Adrenal gland (tissue), 12 donors: ENCODE measurements around the gene S100A4. TPM values are rescaled to one million over a fixed set of nuclear protein-coding genes. Genes with fewer than 3 reads are reported as not detected.

Source experiments
- DNase-seq, 7 donors: peaks; one replicate each; pipeline ENCODE4 v3.0.0-alpha.2; 2019 to 2020
- H3K27ac ChIP-seq, 5 donors: fragments of 200-600 bp; sonication (generic) in 4 of 5; 1 replicate in 3 of 5; 2 replicates in 2 of 5; pipeline versions ENCODE4 v1.5.1 to v1.8.0; 2016 to 2020; ENCODE audit warnings: mild to moderate bottlenecking in 1 of 5
- H3K27me3 ChIP-seq: fragments of 200-600 bp; 2 replicates; pipeline ENCODE4 v1.8.0; 2021
- H3K36me3 ChIP-seq, 2 donors: fragments of 200-600 bp; replicated peaks in 1 of 2; 1 replicate in 1 of 2; 2 replicates in 1 of 2; pipeline versions ENCODE4 v1.5.1 to v1.8.0; 2018 to 2022
- H3K4me1 ChIP-seq, 2 donors: fragments of 200-600 bp; replicated peaks in 1 of 2; 1 replicate in 1 of 2; 2 replicates in 1 of 2; pipeline versions ENCODE4 v1.5.1 to v1.8.0; 2018 to 2021
- H3K4me3 ChIP-seq, 4 donors: fragments of 200-600 bp; sonication (generic) in 3 of 4; one replicate each; pipeline ENCODE4 v1.5.1; 2016 to 2018
- H3K9me3 ChIP-seq, 3 donors: fragments of 200-600 bp; sonication (generic) in 1 of 3; replicated peaks in 1 of 3; 1 replicate in 2 of 3; 2 replicates in 1 of 3; pipeline versions ENCODE4 v1.5.1 to v1.8.0; 2016 to 2021
- POLR2A ChIP-seq, 2 donors: fragments of 450-650 bp; IDR thresholded peaks; one replicate each; pipeline ENCODE4 v1.6.1; 2017; ENCODE audit warnings: antibody characterized with exemption in 2 of 2, mild to moderate bottlenecking in 2 of 2, moderate library complexity in 1 of 2
- WGBS, 4 donors: extraction: QIAGEN DNeasy Blood & Tissue Kit in 2 of 4; methylation state at CpG; one replicate each; pipeline versions ENCODE4 v1.1.5 to v1.1.7; 2013 to 2017; 5-methylcytosine and 5-hydroxymethylcytosine counted together
- intact Hi-C, 2 donors: fragments of 100-400 bp; cut with DNase I; formaldehyde crosslinking; loops; one replicate each; pipeline versions ENCODE4 v1.14.1 to v1.15.0; 2022 to 2023
- polyA plus RNA-seq, 3 donors: library from polyadenylated mRNA; stranded (reverse); fragments of 200-250 nt in 2 of 3; fragments of 350-450 nt in 1 of 3; fragmentation: Illumina TruSeq in 1 of 3; extraction: RNeasy Lipid Tissue Mini Kit (QIAGEN cat#74804) in 1 of 3; gene quantifications; one replicate each; pipeline ENCODE4 v1.2.3, GENCODE V29; 2013 to 2014
- total RNA-seq, 9 donors: library from RNA; depleted of rRNA in 4 of 9; stranded (reverse); fragments of >200 nt in 4 of 9; fragments of 120-200 nt in 1 of 9; fragmentation: NEBNext Ultra II Directional in 1 of 9; extraction: Animal tissue kit (Norgen Biotek cat#: 25700) in 1 of 9; gene quantifications; one replicate each; pipeline versions ENCODE4 v1.1.0 to v1.2.4, GENCODE V29; 2013 to 2023
- TF ChIP-seq, protein P1 (sequence below), 6 experiments: fragments of 450-650 bp in 4 of 6; fragments of 200-600 bp in 2 of 6; sonication (generic) in 1 of 6; IDR thresholded peaks; 1 replicate in 5 of 6; 2 replicates in 1 of 6; pipeline versions ENCODE4 v1.5.1 to v1.8.0; 2016 to 2021; ENCODE audit warnings: antibody characterized with exemption in 6 of 6, mild to moderate bottlenecking in 2 of 6, moderate library complexity in 1 of 6
- donor health status: healthy with polysubstance abuse.
- donor health status: Bipolar disorder and iron deficiency.
- donor health status: DM: yes; HTN: yes; CAD: no.
- donor health status: DM: no; HTN: no; CAD: no.
- donor health status: DM: no; HTN: no; CAD: no.
- donor health status: DM: yes; HTN: yes; CAD: no.

The S100A4 gene
- total and polyA plus RNA-seq, 12 donors, result 7.9 to 742 (median 99.9) TPM

DNA sequence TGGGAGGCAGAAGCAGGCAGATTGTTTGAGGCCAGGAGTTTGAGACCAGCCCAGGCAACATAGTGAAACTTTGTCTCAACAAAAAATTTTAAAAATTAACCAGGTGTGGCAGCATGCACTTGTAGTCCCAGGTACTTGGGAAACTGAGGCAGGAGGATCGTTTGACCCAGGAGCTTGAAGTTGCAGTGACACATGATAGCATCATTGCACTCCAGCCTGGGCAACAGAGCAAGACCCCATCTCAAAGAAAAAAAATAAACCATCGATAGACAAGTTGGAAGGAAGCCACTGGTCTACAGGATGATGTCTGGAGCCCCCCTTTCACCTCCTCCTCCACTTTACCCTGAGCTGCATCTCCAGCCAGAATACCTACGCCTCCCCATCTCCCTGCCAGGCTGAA, 26.4 kb downstream of the S100A4 start:
- Histone ChIP-seq H3K36me3 (no peaks in the 10 kb centered on the region), H3K27ac (no peak overlapping the region), H3K4me1 (no peaks in the 10 kb centered on the region), H3K9me3 (no peaks in the 10 kb centered on the region), H3K27me3 (no peaks in the 10 kb centered on the region), H3K4me3 (no peak overlapping the region)
- WGBS, 4 donors, result 90 to 94% (median 90%) methylated on average over 3 of the region's 3 CpGs
- peak in 1 of 7 donors; percentile 18 for DNase-seq
- TF ChIP-seq, protein P1, sequence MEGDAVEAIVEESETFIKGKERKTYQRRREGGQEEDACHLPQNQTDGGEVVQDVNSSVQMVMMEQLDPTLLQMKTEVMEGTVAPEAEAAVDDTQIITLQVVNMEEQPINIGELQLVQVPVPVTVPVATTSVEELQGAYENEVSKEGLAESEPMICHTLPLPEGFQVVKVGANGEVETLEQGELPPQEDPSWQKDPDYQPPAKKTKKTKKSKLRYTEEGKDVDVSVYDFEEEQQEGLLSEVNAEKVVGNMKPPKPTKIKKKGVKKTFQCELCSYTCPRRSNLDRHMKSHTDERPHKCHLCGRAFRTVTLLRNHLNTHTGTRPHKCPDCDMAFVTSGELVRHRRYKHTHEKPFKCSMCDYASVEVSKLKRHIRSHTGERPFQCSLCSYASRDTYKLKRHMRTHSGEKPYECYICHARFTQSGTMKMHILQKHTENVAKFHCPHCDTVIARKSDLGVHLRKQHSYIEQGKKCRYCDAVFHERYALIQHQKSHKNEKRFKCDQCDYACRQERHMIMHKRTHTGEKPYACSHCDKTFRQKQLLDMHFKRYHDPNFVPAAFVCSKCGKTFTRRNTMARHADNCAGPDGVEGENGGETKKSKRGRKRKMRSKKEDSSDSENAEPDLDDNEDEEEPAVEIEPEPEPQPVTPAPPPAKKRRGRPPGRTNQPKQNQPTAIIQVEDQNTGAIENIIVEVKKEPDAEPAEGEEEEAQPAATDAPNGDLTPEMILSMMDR (IDR thresholded peaks at IDR 0.05), result no peak
- TF ChIP-seq POLR2A (IDR thresholded peaks at IDR 0.05), result no peak
- intact Hi-C loops, result loop anchor here (10.0 kb wide), 1 partner anchor 246 kb away; no protein-coding TSS in a partner anchor

DNA sequence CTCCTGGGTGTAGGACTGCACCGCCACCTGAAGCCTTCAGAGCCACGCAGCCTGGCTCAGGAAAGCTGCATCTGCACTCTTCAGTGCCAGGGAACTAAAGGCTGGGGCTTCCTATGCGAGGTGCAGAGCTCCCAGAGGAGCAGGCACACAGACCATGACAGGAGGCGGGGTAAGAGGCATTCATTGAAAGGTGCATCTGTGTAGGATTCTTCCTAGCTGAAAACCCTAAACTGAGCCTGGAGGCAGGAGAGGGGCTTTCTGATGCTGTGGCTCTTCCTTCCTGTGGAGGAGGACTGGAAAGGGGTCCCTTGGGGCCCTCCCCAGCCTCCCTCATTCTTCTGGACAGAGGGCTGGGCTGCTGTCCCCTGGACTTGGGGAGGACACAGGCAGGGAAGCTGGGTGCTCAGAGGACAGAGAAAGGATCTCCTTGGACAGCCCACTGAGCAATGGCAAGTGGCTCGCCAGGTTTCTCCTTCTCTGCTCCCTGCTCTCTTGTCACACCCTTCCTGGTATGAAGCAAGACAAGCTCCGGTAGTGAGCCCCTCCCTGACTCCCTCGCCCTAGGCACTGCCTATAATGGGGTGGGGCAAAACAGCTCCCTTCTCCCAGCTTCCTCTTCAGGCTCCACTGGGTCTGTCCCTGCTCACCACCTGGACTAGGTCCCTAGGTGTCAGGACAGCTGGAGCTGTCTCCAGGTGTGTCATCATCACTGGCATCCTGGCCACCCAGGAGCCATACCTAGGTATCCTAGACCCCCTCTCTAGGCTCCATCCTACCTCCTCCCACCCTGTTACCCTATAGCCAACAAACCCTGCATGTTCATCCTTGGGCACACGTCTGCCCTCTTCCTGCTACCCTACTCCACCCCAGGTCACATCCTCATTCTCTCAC, 29.9 kb downstream of the S100A4 start:
- WGBS, 4 donors, result 49 to 67% (median 59%) methylated on average over 5 to 8 of the region's 8 CpGs
- Histone ChIP-seq H3K4me1 (no peaks in the 10 kb centered on the region), H3K27me3 (no peaks in the 10 kb centered on the region), H3K27ac (no peak overlapping the region), H3K9me3 (no peaks in the 10 kb centered on the region), H3K4me3 (no peak overlapping the region), H3K36me3 (no peaks in the 10 kb centered on the region)
- no peak for TF ChIP-seq POLR2A (IDR thresholded peaks at IDR 0.05)
- TF ChIP-seq, protein P1 (IDR thresholded peaks at IDR 0.05), result no peak
- intact Hi-C loops, result loop anchor here (10.0 kb wide), 1 partner anchor 249 kb away; no protein-coding TSS in a partner anchor
- peak in 1 of 7 donors; percentile 50 for DNase-seq

DNA sequence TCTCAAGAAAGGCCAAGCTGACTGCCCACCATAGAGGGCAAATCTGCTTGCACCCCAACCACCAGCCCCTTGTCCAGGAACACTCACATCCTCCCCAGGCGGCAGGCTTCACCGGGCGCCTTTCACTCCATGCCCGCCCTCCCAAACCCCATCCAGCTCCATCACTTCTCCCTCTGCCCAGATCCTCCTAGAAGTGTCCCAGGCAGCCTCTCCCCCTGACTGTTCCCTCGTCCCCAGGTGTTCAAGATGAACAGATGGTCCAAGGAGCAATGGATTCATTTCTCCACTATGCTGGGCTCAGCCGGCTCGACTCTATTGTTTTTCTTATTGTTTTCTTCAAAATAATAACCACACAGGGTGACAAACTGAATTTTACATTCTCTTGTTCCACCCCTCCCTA, 31.9 kb downstream of the S100A4 start:
- no peaks in the 10 kb centered on the region for H3K4me1 ChIP-seq
- no peak overlapping the region for H3K27ac ChIP-seq
- intact Hi-C loops, result loop anchor here (5.0 to 10.0 kb wide), 3 partner anchors 39 to 251 kb away; partner anchors contain the start of gene S100A2 (in 1 of the 2)
- no peaks in the 10 kb centered on the region for H3K9me3 ChIP-seq
- H3K4me3 ChIP-seq, result no peak overlapping the region
- no peaks in the 10 kb centered on the region for H3K27me3 ChIP-seq
- H3K36me3 ChIP-seq, result no peaks in the 10 kb centered on the region
- 92 to 96% (median 92%) methylated on average over 7 of the region's 7 CpGs for WGBS, 4 donors
- TF ChIP-seq, protein P1 (IDR thresholded peaks at IDR 0.05), result no peak
- TF ChIP-seq POLR2A (IDR thresholded peaks at IDR 0.05), result no peak
- DNase-seq, result peak in 1 of 7 donors; percentile 41

DNA sequence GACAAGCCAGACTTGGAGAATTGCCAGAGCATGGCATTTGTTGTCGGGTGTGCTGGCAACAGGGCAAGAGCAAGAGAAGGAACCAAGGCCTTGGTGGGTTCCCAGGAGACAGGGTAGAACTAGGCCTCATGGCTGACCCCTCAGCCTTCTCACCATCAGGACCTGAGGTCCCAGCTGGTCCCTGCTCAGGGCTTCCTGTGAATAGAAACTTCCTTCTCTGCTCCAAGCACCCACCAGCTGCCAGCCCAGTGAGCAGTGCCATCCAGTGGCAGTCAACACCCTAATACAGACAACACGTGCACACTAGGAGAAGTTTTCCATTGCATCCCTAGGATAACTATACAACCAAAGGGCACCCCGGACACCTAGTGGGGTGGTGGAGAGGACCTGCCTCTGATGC, 32.6 kb downstream of the S100A4 start:
- Histone ChIP-seq H3K4me1 (no peaks in the 10 kb centered on the region), H3K9me3 (no peaks in the 10 kb centered on the region), H3K27me3 (no peaks in the 10 kb centered on the region), H3K4me3 (no peak overlapping the region), H3K36me3 (no peaks in the 10 kb centered on the region), H3K27ac (no peak overlapping the region)
- 57 to 75% (median 65%) methylated on average over 3 of the region's 3 CpGs for WGBS, 4 donors
- DNase-seq, result peak in 1 of 7 donors; percentile 49
- intact Hi-C loops, result loop anchor here (5.0 to 10.0 kb wide), 3 partner anchors 39 to 252 kb away; partner anchors contain the start of gene S100A2 (in 1 of the 2)
- TF ChIP-seq POLR2A (IDR thresholded peaks at IDR 0.05), result no peak
- TF ChIP-seq, protein P1 (IDR thresholded peaks at IDR 0.05), result no peak
